GM13976 (cell line): ENCODE data around the gene MORC2.

Experiments
- DNase-seq: peaks from one replicate; pipeline ENCODE4 v3.0.0; 2012; ENCODE audit warnings: low spot score
- CTCF ChIP-seq: IDR thresholded peaks from 2 replicates; pipeline ENCODE4 v1.5.1; 2012; ENCODE audit warnings: borderline replicate concordance, mild to moderate bottlenecking; ENCODE audit not compliant: insufficient read depth; ENCODE audit errors: extremely low read depth, missing control alignments, control extremely low read depth
- in situ Hi-C: fragments of 300-500 bp; cut with MboI; formaldehyde crosslinking; loops from one replicate; pipeline ENCODE4 v1.12.0; 2022; ENCODE audit warnings: low sequenced_read_pairs, mixed read lengths, inconsistent platforms; ENCODE audit not compliant: unreplicated experiment

The MORC2 gene

DNA sequence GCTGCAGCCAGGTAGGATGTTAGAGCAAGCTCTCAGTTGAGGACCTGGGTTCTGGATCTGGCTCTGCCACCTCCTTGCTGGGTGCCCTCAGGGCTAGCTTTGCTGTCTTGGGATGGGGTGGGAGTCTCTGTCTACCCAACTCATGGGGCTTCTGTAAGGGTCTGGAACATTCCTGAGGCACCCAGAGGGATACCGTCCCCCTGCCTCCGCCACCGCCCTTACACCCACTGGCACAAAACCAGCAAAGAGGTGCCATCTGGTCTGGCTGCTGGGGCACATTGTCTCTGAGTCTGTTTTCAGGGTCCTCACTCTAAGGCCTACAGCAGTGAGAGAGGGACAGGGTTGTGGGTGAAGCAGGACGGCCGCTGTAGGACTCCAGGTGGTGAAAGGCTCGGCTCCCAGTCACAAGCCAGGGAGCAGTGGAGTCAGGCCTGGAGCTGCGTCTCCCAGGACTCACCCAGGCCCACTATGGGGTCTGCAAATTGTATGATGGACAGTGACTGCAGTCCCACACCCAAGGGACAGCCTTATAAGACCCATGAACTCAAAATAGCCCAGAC is 84.9 kb downstream of the MORC2 start:
- TF ChIP-seq CTCF = no peak
- DNase-seq = no peak
- in situ Hi-C loops = no loop called here

DNA sequence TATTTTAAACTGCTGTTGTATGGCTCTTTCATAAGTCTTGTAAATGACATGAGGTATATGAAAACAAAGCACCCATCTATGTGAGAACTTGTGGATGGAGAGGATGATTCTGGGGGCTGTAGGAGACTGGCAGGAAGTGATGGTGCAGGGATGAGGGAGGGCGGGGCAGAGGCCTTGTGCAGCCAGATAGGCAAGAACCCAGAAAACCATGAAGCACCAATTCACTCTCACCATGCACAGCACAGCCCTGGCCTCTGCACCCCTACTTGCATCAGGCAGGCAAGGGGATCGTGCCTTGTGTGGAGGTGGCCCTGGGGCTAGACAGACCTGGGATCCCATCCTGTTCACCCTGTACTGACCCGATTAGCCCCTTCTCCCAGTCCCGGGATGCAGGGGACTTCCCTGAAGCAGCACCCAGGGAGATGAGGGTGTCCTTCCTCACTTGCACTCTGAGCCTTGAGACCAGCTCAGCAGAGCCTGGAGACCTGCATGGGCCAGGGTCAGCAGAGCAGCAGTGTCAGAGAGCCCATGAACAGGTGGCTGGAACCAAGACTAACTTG is 85.5 kb downstream of the MORC2 start:
- no peak for TF ChIP-seq CTCF
- in situ Hi-C loops = no loop called here
- DNase-seq = no peak

- in situ Hi-C loops = no loop called here
- no peak for TF ChIP-seq CTCF
- DNase-seq = no peak
These were observed 86.3 kb downstream of the MORC2 start for GRCh38 chr22:30882184-30882717.

GRCh38 chr22:30881361-30882183 is 87.0 kb downstream of the MORC2 start:
- TF ChIP-seq CTCF = no peak
- in situ Hi-C loops = no loop called here
- no peak for DNase-seq

GRCh38 chr22:30880847-30881246 is 87.7 kb downstream of the MORC2 start:
- DNase-seq = no peak
- in situ Hi-C loops = no loop called here
- no peak for TF ChIP-seq CTCF

GRCh38 chr22:30880181-30880601 is 88.4 kb downstream of the MORC2 start:
- TF ChIP-seq CTCF = no peak
- DNase-seq = no peak
- in situ Hi-C loops = no loop called here
